Transverse colon (tissue), 3 donors: ENCODE data around the gene STT3B.

Source experiments
- CTCF ChIP-seq, 5 experiments: fragments of 200-600 bp in 3 of 5; fragments of 450-650 bp in 2 of 5; sonication (generic) in 3 of 5; IDR thresholded peaks; 1 replicate in 2 of 5; 2 replicates in 3 of 5; pipeline ENCODE4 v1.5.1; 2016 to 2017; ENCODE audit warnings: antibody characterized with exemption in 5 of 5, inconsistent platforms in 3 of 5, mild to moderate bottlenecking in 2 of 5, moderate library complexity in 1 of 5
- EP300 ChIP-seq: sonication (generic); formaldehyde crosslinking; IDR thresholded peaks from one replicate; pipeline ENCODE4 v1.6.1; 2017; ENCODE audit warnings: antibody characterized with exemption, low read depth
- POLR2A ChIP-seq: fragments of 450-650 bp; IDR thresholded peaks from one replicate; pipeline ENCODE4 v1.6.1; 2016; ENCODE audit warnings: antibody characterized with exemption, mild to moderate bottlenecking, moderate library complexity

- TF ChIP-seq EP300 (no peak), POLR2A (no peak), CTCF (IDR thresholded peaks at IDR 0.05) (no peak)
These were observed 112.5 kb downstream of the STT3B start for GRCh38 chr3:31645256-31645655.
